HG02588 (cell line): ENCODE results near the gene ZNF674.

Experiments used
- ATAC-seq: cut with Tn5 transposase; IDR thresholded peaks from one replicate; pipeline ENCODE4 v1.9.1; 2021; ENCODE audit warnings: mild to moderate bottlenecking, moderate library complexity; ENCODE audit not compliant: unreplicated experiment

The ZNF674 gene

GRCh38 chrX:46545111-46546005 lies at the start of gene ZNF674:
Gene ZNF674 (minus strand): TSS chrX:46545421. CDS start chrX:46542087, 3,334 bp downstream.
- ATAC-seq, result peak; percentile 82

- no peak for ATAC-seq
Measured at GRCh38 chrX:46589977-46590723, 44.9 kb upstream of the ZNF674 start.

- ATAC-seq, result no peak
Measured at GRCh38 chrX:46588263-46588662, 43.0 kb upstream of the ZNF674 start.

GRCh38 chrX:46587753-46588171 lies 42.5 kb upstream of the ZNF674 start:
- ATAC-seq, result no peak

GRCh38 chrX:46587158-46587557 lies 41.9 kb upstream of the ZNF674 start:
- ATAC-seq, result peak; percentile 77

- no peak for ATAC-seq
Measured at GRCh38 chrX:46584736-46585135, 39.5 kb upstream of the ZNF674 start.

- ATAC-seq, result no peak
Measured at GRCh38 chrX:46582966-46583365, 37.7 kb upstream of the ZNF674 start.

- ATAC-seq, result no peak
Measured at GRCh38 chrX:46582325-46582724, 37.1 kb upstream of the ZNF674 start.

- no peak for ATAC-seq
Measured at GRCh38 chrX:46580613-46581012, 35.4 kb upstream of the ZNF674 start.

- no peak for ATAC-seq
Measured at GRCh38 chrX:46579250-46579649, 34.0 kb upstream of the ZNF674 start.

- ATAC-seq, result no peak
Measured at GRCh38 chrX:46577221-46578005, 32.2 kb upstream of the ZNF674 start.

GRCh38 chrX:46576458-46576857 lies 31.2 kb upstream of the ZNF674 start:
- ATAC-seq, result no peak

GRCh38 chrX:46575991-46576392 lies 30.8 kb upstream of the ZNF674 start:
- ATAC-seq, result no peak

GRCh38 chrX:46575586-46575985 lies 30.4 kb upstream of the ZNF674 start:
- ATAC-seq, result no peak

GRCh38 chrX:46574774-46575381 lies 29.7 kb upstream of the ZNF674 start:
- ATAC-seq, result peak; percentile 23

- peak; percentile 32 for ATAC-seq
Measured at GRCh38 chrX:46573892-46574773, 28.9 kb upstream of the ZNF674 start.

GRCh38 chrX:46573331-46573891 lies 28.2 kb upstream of the ZNF674 start, which contains the start of gene CHST7:
Gene CHST7 (plus strand): TSS chrX:46573765. CDS start chrX:46573932, 167 bp downstream.
- ATAC-seq, result peak; percentile 44

GRCh38 chrX:46572340-46572936 lies 27.2 kb upstream of the ZNF674 start:
- ATAC-seq, result no peak
